Adrenal gland (tissue), 5 donors: ENCODE measurements around the gene FILIP1.

Source experiments
- CTCF ChIP-seq, 6 experiments: fragments of 450-650 bp in 4 of 6; fragments of 200-600 bp in 2 of 6; sonication (generic) in 1 of 6; IDR thresholded peaks; 1 replicate in 5 of 6; 2 replicates in 1 of 6; pipeline versions ENCODE4 v1.5.1 to v1.8.0; 2016 to 2021; ENCODE audit warnings: antibody characterized with exemption in 6 of 6, mild to moderate bottlenecking in 2 of 6, moderate library complexity in 1 of 6
- POLR2A ChIP-seq, 2 donors: fragments of 450-650 bp; IDR thresholded peaks; one replicate each; pipeline ENCODE4 v1.6.1; 2017; ENCODE audit warnings: antibody characterized with exemption in 2 of 2, mild to moderate bottlenecking in 2 of 2, moderate library complexity in 1 of 2
- donor health status: DM: no; HTN: no; CAD: no.

- TF ChIP-seq POLR2A (IDR thresholded peaks at IDR 0.05) = no peak
- no peak for TF ChIP-seq CTCF (IDR thresholded peaks at IDR 0.05)
Observed at GRCh38 chr6:75438013-75438431, 55.6 kb downstream of the FILIP1 start.
